ENCODE results near the gene PPP4R1.

Gene PPP4R1

GRCh38 chr18:9586814-9587213, 27.5 kb downstream of the PPP4R1 start:
- Mint-ChIP-seq H3K4me3 (no peak overlapping the region), H3K4me1 (no peaks in the 10 kb centered on the region), H3K27me3 (no peaks in the 10 kb centered on the region), H3K36me3 (peaks cover 42% of the 10 kb centered on the region), H3K9me3 (peaks cover 5% of the 10 kb centered on the region), H3K27ac (no peak overlapping the region)

- Mint-ChIP-seq H3K4me3 (no peak overlapping the region), H3K27ac (no peak overlapping the region), H3K9me3 (peaks cover 5% of the 10 kb centered on the region), H3K27me3 (no peaks in the 10 kb centered on the region), H3K4me1 (no peaks in the 10 kb centered on the region), H3K36me3 (peaks cover 42% of the 10 kb centered on the region)
These were observed 32.7 kb downstream of the PPP4R1 start for GRCh38 chr18:9581667-9582066.

- no peak overlapping the region for H3K4me3 Mint-ChIP-seq
- peaks cover 37% of the 10 kb centered on the region for H3K36me3 Mint-ChIP-seq
- no peak overlapping the region for H3K27ac Mint-ChIP-seq
- H3K9me3 Mint-ChIP-seq, result peaks cover 5% of the 10 kb centered on the region
- H3K4me1 Mint-ChIP-seq, result no peaks in the 10 kb centered on the region
- H3K27me3 Mint-ChIP-seq, result no peaks in the 10 kb centered on the region
These were observed 36.1 kb downstream of the PPP4R1 start for GRCh38 chr18:9578306-9578705.

- no peaks in the 10 kb centered on the region for H3K27me3 Mint-ChIP-seq
- no peak overlapping the region for H3K27ac Mint-ChIP-seq
- peaks cover 29% of the 10 kb centered on the region for H3K36me3 Mint-ChIP-seq
- H3K9me3 Mint-ChIP-seq, result peaks cover under 1% of the 10 kb centered on the region
- H3K4me1 Mint-ChIP-seq, result no peaks in the 10 kb centered on the region
- H3K4me3 Mint-ChIP-seq, result no peak overlapping the region
These were observed 37.0 kb downstream of the PPP4R1 start for GRCh38 chr18:9577361-9577760.

- Mint-ChIP-seq H3K27ac (no peak overlapping the region), H3K4me3 (no peak overlapping the region), H3K4me1 (no peaks in the 10 kb centered on the region), H3K27me3 (no peaks in the 10 kb centered on the region), H3K36me3 (peaks cover 21% of the 10 kb centered on the region), H3K9me3 (no peaks in the 10 kb centered on the region)
These were observed 38.8 kb downstream of the PPP4R1 start for GRCh38 chr18:9575558-9575957.

- H3K4me3 Mint-ChIP-seq, result no peak overlapping the region
- H3K27ac Mint-ChIP-seq, result no peak overlapping the region
- no peaks in the 10 kb centered on the region for H3K9me3 Mint-ChIP-seq
- H3K27me3 Mint-ChIP-seq, result no peaks in the 10 kb centered on the region
- no peaks in the 10 kb centered on the region for H3K4me1 Mint-ChIP-seq
- H3K36me3 Mint-ChIP-seq, result peaks cover 24% of the 10 kb centered on the region
These were observed 39.8 kb downstream of the PPP4R1 start for GRCh38 chr18:9574473-9575115.

GRCh38 chr18:9571546-9571945, 42.8 kb downstream of the PPP4R1 start:
- no peaks in the 10 kb centered on the region for H3K4me1 Mint-ChIP-seq
- H3K27ac Mint-ChIP-seq, result no peak overlapping the region
- peaks cover 27% of the 10 kb centered on the region for H3K36me3 Mint-ChIP-seq
- H3K4me3 Mint-ChIP-seq, result no peak overlapping the region
- H3K9me3 Mint-ChIP-seq, result no peaks in the 10 kb centered on the region
- no peaks in the 10 kb centered on the region for H3K27me3 Mint-ChIP-seq

GRCh38 chr18:9570255-9570654, 44.1 kb downstream of the PPP4R1 start:
- H3K36me3 Mint-ChIP-seq, result peaks cover 23% of the 10 kb centered on the region
- no peak overlapping the region for H3K27ac Mint-ChIP-seq
- no peak overlapping the region for H3K4me3 Mint-ChIP-seq
- no peaks in the 10 kb centered on the region for H3K9me3 Mint-ChIP-seq
- no peaks in the 10 kb centered on the region for H3K27me3 Mint-ChIP-seq
- no peaks in the 10 kb centered on the region for H3K4me1 Mint-ChIP-seq

GRCh38 chr18:9569178-9569577, 45.2 kb downstream of the PPP4R1 start:
- Mint-ChIP-seq H3K4me1 (no peaks in the 10 kb centered on the region), H3K9me3 (no peaks in the 10 kb centered on the region), H3K27ac (no peak overlapping the region), H3K27me3 (no peaks in the 10 kb centered on the region), H3K36me3 (peaks cover 23% of the 10 kb centered on the region), H3K4me3 (no peak overlapping the region)

GRCh38 chr18:9568186-9568585, 46.2 kb downstream of the PPP4R1 start:
- no peaks in the 10 kb centered on the region for H3K9me3 Mint-ChIP-seq
- no peak overlapping the region for H3K4me3 Mint-ChIP-seq
- no peaks in the 10 kb centered on the region for H3K27me3 Mint-ChIP-seq
- no peaks in the 10 kb centered on the region for H3K4me1 Mint-ChIP-seq
- peaks cover 25% of the 10 kb centered on the region for H3K36me3 Mint-ChIP-seq
- H3K27ac Mint-ChIP-seq, result no peak overlapping the region

- no peak overlapping the region for H3K4me3 Mint-ChIP-seq
- no peak overlapping the region for H3K27ac Mint-ChIP-seq
- no peaks in the 10 kb centered on the region for H3K27me3 Mint-ChIP-seq
- no peaks in the 10 kb centered on the region for H3K9me3 Mint-ChIP-seq
- peaks cover 23% of the 10 kb centered on the region for H3K36me3 Mint-ChIP-seq
- H3K4me1 Mint-ChIP-seq, result no peaks in the 10 kb centered on the region
These were observed 49.0 kb downstream of the PPP4R1 start for GRCh38 chr18:9565407-9565806.

GRCh38 chr18:9563331-9563730, 51.0 kb downstream of the PPP4R1 start:
- no peaks in the 10 kb centered on the region for H3K27me3 Mint-ChIP-seq
- H3K36me3 Mint-ChIP-seq, result peaks cover 23% of the 10 kb centered on the region
- H3K4me3 Mint-ChIP-seq, result no peak overlapping the region
- H3K4me1 Mint-ChIP-seq, result no peaks in the 10 kb centered on the region
- no peak overlapping the region for H3K27ac Mint-ChIP-seq
- H3K9me3 Mint-ChIP-seq, result no peaks in the 10 kb centered on the region

- no peaks in the 10 kb centered on the region for H3K4me1 Mint-ChIP-seq
- no peaks in the 10 kb centered on the region for H3K9me3 Mint-ChIP-seq
- peaks cover 23% of the 10 kb centered on the region for H3K36me3 Mint-ChIP-seq
- no peak overlapping the region for H3K27ac Mint-ChIP-seq
- no peaks in the 10 kb centered on the region for H3K27me3 Mint-ChIP-seq
- H3K4me3 Mint-ChIP-seq, result no peak overlapping the region
These were observed 51.8 kb downstream of the PPP4R1 start for GRCh38 chr18:9562584-9562983.

GRCh38 chr18:9561759-9562158, 52.6 kb downstream of the PPP4R1 start:
- Mint-ChIP-seq H3K9me3 (no peaks in the 10 kb centered on the region), H3K4me3 (no peak overlapping the region), H3K27ac (no peak overlapping the region), H3K4me1 (no peaks in the 10 kb centered on the region), H3K36me3 (peaks cover 21% of the 10 kb centered on the region), H3K27me3 (no peaks in the 10 kb centered on the region)

- Mint-ChIP-seq H3K36me3 (peaks cover 33% of the 10 kb centered on the region), H3K27ac (no peak overlapping the region), H3K4me1 (no peaks in the 10 kb centered on the region), H3K27me3 (no peaks in the 10 kb centered on the region), H3K4me3 (no peak overlapping the region), H3K9me3 (no peaks in the 10 kb centered on the region)
These were observed 55.1 kb downstream of the PPP4R1 start for GRCh38 chr18:9559253-9559652.

- Mint-ChIP-seq H3K9me3 (no peaks in the 10 kb centered on the region), H3K4me1 (no peaks in the 10 kb centered on the region), H3K27me3 (no peaks in the 10 kb centered on the region), H3K36me3 (peaks cover 34% of the 10 kb centered on the region), H3K4me3 (no peak overlapping the region), H3K27ac (no peak overlapping the region)
These were observed 55.8 kb downstream of the PPP4R1 start for GRCh38 chr18:9558387-9559064.
